SH-SY5Y (cell line): ENCODE results near the gene IL6ST.

Experiments used
- GATA2 ChIP-seq: IDR thresholded peaks from 2 replicates; pipeline ENCODE4 v1.6.1; 2011; ENCODE audit warnings: mild to moderate bottlenecking, low read depth, low read length
- GATA3 ChIP-seq: IDR thresholded peaks from 2 replicates; pipeline ENCODE4 v1.6.1; 2011; ENCODE audit warnings: low read depth, mild to moderate bottlenecking, low read length, moderate library complexity

- TF ChIP-seq GATA2 (no peak), GATA3 (no peak)
Observed at GRCh38 chr5:55914971-55915370, 79.8 kb downstream of the IL6ST start.
